ENCODE measurements around the gene OBSCN. TPM values are rescaled to one million over a fixed set of nuclear protein-coding genes. Genes with fewer than 3 reads are reported as not detected.

OBSCN gene
- total and polyA plus RNA-seq, 12 donors, result 0.90 to 18.0 (median 5.9) TPM

DNA sequence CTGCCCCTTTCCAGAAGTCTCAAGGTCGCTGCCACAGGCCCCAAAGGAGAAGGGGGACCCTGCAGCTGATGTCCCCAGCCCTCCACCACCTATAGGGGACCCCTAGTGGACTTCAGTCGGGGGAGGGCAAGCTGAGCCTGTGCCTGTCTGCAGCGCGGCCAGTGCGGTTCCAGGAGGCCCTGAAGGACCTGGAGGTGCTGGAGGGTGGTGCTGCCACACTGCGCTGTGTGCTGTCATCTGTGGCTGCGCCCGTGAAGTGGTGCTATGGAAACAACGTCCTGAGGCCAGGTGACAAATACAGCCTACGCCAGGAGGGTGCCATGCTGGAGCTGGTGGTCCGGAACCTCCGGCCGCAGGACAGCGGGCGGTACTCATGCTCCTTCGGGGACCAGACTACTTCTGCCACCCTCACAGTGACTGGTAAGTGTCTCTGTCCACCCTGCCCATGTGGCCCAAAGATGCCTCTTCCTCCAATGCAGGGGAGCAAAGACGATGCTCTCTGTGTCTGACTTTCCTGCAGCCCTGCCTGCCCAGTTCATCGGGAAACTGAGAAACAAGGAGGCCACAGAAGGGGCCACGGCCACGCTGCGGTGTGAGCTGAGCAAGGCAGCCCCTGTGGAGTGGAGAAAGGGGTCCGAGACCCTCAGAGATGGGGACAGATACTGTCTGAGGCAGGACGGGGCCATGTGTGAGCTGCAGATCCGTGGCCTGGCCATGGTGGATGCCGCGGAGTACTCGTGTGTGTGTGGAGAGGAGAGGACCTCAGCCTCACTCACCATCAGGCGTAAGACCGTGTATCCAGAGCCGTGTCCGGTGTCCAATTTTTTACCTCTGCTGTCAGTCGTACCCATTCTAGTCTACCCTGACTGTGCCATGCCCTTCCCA lies 79.9 kb downstream of the OBSCN start:
- DNase-seq, result no peak
- no peak for TF ChIP-seq POLR2A (IDR thresholded peaks at IDR 0.05)
- TF ChIP-seq, protein P1, sequence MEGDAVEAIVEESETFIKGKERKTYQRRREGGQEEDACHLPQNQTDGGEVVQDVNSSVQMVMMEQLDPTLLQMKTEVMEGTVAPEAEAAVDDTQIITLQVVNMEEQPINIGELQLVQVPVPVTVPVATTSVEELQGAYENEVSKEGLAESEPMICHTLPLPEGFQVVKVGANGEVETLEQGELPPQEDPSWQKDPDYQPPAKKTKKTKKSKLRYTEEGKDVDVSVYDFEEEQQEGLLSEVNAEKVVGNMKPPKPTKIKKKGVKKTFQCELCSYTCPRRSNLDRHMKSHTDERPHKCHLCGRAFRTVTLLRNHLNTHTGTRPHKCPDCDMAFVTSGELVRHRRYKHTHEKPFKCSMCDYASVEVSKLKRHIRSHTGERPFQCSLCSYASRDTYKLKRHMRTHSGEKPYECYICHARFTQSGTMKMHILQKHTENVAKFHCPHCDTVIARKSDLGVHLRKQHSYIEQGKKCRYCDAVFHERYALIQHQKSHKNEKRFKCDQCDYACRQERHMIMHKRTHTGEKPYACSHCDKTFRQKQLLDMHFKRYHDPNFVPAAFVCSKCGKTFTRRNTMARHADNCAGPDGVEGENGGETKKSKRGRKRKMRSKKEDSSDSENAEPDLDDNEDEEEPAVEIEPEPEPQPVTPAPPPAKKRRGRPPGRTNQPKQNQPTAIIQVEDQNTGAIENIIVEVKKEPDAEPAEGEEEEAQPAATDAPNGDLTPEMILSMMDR (IDR thresholded peaks at IDR 0.05), result no peak
- intact Hi-C loops (cut with DNase I), result no loop called here
- H3K9me3 ChIP-seq (replicated peaks in 1 of 3), result no peaks in the 10 kb centered on the region
- no peak overlapping the region for H3K4me3 ChIP-seq
- 87 to 94% (median 91%) methylated on average over 16 to 32 of the region's 32 CpGs for WGBS, 4 donors
- no peak overlapping the region for H3K27ac ChIP-seq
- no peaks in the 10 kb centered on the region for H3K4me1 ChIP-seq (replicated peaks in 1 of 2)
- no peaks in the 10 kb centered on the region for H3K27me3 ChIP-seq
- no peaks in the 10 kb centered on the region for H3K36me3 ChIP-seq (replicated peaks in 1 of 2)

DNA sequence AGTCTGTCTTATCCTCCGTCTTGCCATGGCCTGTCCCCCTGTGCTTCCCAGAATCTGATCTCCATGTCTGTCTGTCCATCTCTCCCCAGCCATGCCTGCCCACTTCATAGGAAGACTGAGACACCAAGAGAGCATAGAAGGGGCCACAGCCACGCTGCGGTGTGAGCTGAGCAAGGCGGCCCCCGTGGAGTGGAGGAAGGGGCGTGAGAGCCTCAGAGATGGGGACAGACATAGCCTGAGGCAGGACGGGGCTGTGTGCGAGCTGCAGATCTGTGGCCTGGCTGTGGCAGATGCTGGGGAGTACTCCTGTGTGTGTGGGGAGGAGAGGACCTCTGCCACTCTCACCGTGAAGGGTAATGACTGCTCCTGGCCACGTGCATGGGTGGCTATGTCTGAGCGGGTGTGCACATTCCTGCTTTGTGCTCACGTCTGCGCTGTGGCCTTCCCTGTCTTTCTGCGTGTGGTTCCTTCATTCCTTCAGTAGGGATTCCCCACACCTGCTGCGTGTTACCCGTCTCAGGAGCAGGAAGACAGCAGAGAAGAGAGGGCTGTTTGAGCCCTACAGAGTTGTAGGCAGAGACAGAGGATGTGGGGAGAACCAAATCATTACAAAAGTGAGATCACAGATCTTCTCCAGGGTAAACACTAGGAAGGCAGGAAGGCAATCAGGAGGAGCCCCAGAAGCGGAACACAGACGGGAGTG lies 80.8 kb downstream of the OBSCN start:
- no peaks in the 10 kb centered on the region for H3K27me3 ChIP-seq
- DNase-seq, result no peak
- no peak overlapping the region for H3K4me3 ChIP-seq
- intact Hi-C loops (cut with DNase I), result no loop called here
- no peaks in the 10 kb centered on the region for H3K9me3 ChIP-seq (replicated peaks in 1 of 3)
- no peak overlapping the region for H3K27ac ChIP-seq
- WGBS, 4 donors, result 81 to 88% (median 83%) methylated on average over 18 of the region's 18 CpGs
- TF ChIP-seq, protein P1 (IDR thresholded peaks at IDR 0.05), result no peak
- no peak for TF ChIP-seq POLR2A (IDR thresholded peaks at IDR 0.05)
- H3K36me3 ChIP-seq (replicated peaks in 1 of 2), result no peaks in the 10 kb centered on the region
- H3K4me1 ChIP-seq (replicated peaks in 1 of 2), result no peaks in the 10 kb centered on the region

DNA sequence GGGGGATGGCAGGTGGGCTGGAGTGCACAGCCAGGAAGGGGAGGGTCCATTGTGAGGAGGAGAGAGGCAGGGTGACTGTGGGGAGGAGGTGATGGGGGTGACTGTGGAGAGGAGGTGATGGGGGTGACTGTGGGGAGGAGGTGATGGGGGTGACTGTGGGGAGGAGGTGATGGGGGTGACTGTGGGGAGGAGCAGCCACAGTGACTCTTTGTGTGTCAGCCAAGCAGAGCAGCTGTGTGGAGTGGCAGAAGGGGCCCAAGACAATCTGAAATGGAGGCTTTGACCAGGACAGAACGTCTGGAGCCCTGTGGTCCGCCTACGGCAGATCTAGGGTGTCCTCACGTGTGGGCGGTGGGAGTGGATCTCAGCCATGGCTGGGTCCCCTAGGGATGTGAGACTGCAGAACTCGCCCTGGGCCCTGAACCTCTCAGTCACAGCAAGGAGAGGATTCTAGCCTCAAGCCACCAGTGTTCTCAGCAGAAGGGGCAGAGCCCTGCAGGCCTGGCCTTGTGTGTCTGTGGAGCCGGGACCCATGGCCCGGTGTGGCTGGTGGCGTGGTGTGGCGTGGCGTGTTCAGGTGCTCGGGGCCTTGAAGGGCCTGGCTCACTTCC lies 81.5 kb downstream of the OBSCN start:
- Histone ChIP-seq H3K9me3 (replicated peaks in 1 of 3) (no peaks in the 10 kb centered on the region), H3K4me1 (replicated peaks in 1 of 2) (no peaks in the 10 kb centered on the region), H3K27ac (no peak overlapping the region), H3K36me3 (replicated peaks in 1 of 2) (no peaks in the 10 kb centered on the region), H3K4me3 (no peak overlapping the region), H3K27me3 (no peaks in the 10 kb centered on the region)
- WGBS, 4 donors, result 67 to 86% (median 81%) methylated on average over 6 to 12 of the region's 12 CpGs; no CpG with 5 or more reads in 1 of the 4 donors
- TF ChIP-seq, protein P1 (IDR thresholded peaks at IDR 0.05), result no peak
- TF ChIP-seq POLR2A (IDR thresholded peaks at IDR 0.05), result no peak
- intact Hi-C loops (cut with DNase I), result no loop called here
- no peak for DNase-seq

Measured in adrenal gland (tissue), 12 donors.